K562 (cell line): ENCODE measurements around the gene SCAMP2. TPM values are rescaled to one million over a fixed set of nuclear protein-coding genes. Genes with fewer than 3 reads are reported as not detected.

Source experiments
- HDAC3 ChIP-seq: fragments of 450-650 bp; IDR thresholded peaks from 2 replicates; pipeline ENCODE4 v1.6.1; 2018; ENCODE audit warnings: borderline replicate concordance, mild to moderate bottlenecking, moderate library complexity; ENCODE audit not compliant: partially characterized antibody
- HMGN3 ChIP-seq: IDR thresholded peaks from 2 replicates; pipeline ENCODE4 v1.6.1; 2011; ENCODE audit warnings: borderline replicate concordance, low read depth, mild to moderate bottlenecking, mixed read lengths, low read length; ENCODE audit not compliant: insufficient read length; ENCODE audit errors: extremely low read depth
- MAFF ChIP-seq: IDR thresholded peaks from 2 replicates; pipeline ENCODE4 v1.6.1; 2012; ENCODE audit warnings: low read length, improper control_type of control experiment
- POU5F1 ChIP-seq: fragments of 150-350 bp; IDR thresholded peaks from 2 replicates; pipeline ENCODE4 v1.6.1; 2014; ENCODE audit warnings: borderline replicate concordance, low read length, low read depth, mild to moderate bottlenecking; ENCODE audit not compliant: partially characterized antibody
- SLC30A9 ChIP-seq: fragments of 250-450 bp; sonication (Bioruptor Pico); IDR thresholded peaks from 2 replicates; pipeline ENCODE4 v1.8.0; 2022; ENCODE audit warnings: mild to moderate bottlenecking, moderate library complexity
- THRAP3 ChIP-seq: fragments of 450-650 bp; IDR thresholded peaks from 2 replicates; pipeline ENCODE4 v1.6.1; 2016; ENCODE audit warnings: mild to moderate bottlenecking, inconsistent platforms, borderline replicate concordance
- ZFP36 ChIP-seq: fragments of 150-350 bp; IDR thresholded peaks from 2 replicates; pipeline ENCODE4 v1.6.1; 2018; ENCODE audit warnings: low read length, low read depth; ENCODE audit not compliant: partially characterized antibody
- ZNF282 ChIP-seq: sonication (generic); formaldehyde crosslinking; IDR thresholded peaks from 2 replicates; pipeline ENCODE4 v1.8.1; 2023; ENCODE audit warnings: missing genetic modification reagents
- ZNF57 ChIP-seq: fragments of 450-650 bp; formaldehyde crosslinking; IDR thresholded peaks from 2 replicates; pipeline ENCODE4 v1.4.0; 2020; ENCODE audit warnings: mild to moderate bottlenecking, moderate library complexity
- polyA plus RNA-seq, 8 experiments: library from polyadenylated mRNA; depleted of rRNA in 4 of 8; stranded (reverse) in 5 of 8; unstranded in 3 of 8; fragments of >200 nt; fragmentation: Nextera tagmentation in 2 of 8; fragmentation: Illumina TruSeq in 1 of 8; extraction: Ambion mirVana in 2 of 8; extraction: Trizol in 1 of 8; gene quantifications; 2 replicates each; pipeline versions ENCODE4 v1.2.1 to v1.2.3, GENCODE V29; 2011 to 2014; ENCODE audit warnings: inconsistent platforms in 1 of 8, missing spikeins in 1 of 8
- total RNA-seq, 7 experiments: library from RNA; depleted of rRNA in 6 of 7; stranded (reverse); fragments of >200 nt in 6 of 7; fragmentation: Illumina TruSeq in 2 of 7; extraction: Trizol in 2 of 7; gene quantifications; 2 replicates each; pipeline versions ENCODE4 v1.2.1 to v1.2.3, GENCODE V29; 2011 to 2021; ENCODE audit warnings: low replicate concordance in 1 of 7
- TF ChIP-seq, protein P1 (sequence below): fragments of 450-650 bp; formaldehyde crosslinking; IDR thresholded peaks from 2 replicates; pipeline ENCODE4 v1.4.0; 2022; ENCODE audit warnings: missing genetic modification characterization
- TF ChIP-seq, protein P2 (sequence below): fragments of 250-450 bp; sonication (Bioruptor Pico); IDR thresholded peaks from 2 replicates; pipeline ENCODE4 v1.4.0; 2020

SCAMP2 gene
- total and polyA plus RNA-seq, 9 of the 15 experiments (the other 6 are each of a cell fraction or from before 2014, with no cell fraction given): 5.9 to 61.1 (median 20.1) TPM

DNA sequence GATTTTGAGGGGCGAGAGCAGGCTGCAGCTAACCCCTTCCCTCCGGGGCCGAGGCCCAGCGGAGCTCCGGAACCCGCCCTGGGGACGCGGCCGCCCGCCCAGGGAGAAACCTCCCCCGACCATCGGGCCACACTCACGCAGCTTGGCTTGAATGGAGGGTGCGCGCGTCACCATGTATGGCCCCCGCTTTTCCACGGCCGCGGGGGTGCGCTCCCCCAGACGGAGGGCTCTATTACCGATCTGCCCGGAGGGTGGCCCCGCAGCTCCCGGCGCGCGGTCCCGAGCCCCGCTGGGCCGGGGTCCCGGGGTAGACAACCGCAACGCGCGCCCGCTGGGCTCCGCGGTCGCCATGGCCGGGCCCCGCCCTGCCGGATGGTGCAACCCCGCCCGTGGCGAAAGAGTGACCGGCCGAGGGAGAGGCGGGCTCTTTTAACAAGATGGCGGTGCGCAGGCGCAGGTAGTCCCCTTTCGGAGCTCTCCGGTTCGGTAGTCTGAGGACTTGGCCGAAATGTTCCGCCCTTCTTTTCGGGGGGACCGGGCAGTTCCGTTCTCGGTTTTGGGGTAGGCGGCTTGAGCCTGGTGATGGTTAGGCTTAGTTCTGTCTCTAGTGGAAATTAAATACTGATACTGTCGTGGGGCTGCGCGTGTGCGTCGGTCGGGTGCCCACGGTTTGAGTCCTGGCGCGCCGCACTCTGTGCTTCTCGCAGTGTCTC is 33.4 kb upstream of the SCAMP2 start, which contains the start of gene FAM219B (continued):
- TF ChIP-seq, protein P1, sequence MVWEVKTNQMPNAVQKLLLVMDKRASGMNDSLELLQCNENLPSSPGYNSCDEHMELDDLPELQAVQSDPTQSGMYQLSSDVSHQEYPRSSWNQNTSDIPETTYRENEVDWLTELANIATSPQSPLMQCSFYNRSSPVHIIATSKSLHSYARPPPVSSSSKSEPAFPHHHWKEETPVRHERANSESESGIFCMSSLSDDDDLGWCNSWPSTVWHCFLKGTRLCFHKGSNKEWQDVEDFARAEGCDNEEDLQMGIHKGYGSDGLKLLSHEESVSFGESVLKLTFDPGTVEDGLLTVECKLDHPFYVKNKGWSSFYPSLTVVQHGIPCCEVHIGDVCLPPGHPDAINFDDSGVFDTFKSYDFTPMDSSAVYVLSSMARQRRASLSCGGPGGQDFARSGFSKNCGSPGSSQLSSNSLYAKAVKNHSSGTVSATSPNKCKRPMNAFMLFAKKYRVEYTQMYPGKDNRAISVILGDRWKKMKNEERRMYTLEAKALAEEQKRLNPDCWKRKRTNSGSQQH (CRISPR knock-in tag): no peak
- no peak for TF ChIP-seq ZFP36
- TF ChIP-seq HMGN3: peak; percentile 85
- no peak for TF ChIP-seq MAFF
- no peak for TF ChIP-seq SLC30A9 (CRISPR knock-in tag)
- peak; percentile 25 for TF ChIP-seq POU5F1
- TF ChIP-seq, protein P2, sequence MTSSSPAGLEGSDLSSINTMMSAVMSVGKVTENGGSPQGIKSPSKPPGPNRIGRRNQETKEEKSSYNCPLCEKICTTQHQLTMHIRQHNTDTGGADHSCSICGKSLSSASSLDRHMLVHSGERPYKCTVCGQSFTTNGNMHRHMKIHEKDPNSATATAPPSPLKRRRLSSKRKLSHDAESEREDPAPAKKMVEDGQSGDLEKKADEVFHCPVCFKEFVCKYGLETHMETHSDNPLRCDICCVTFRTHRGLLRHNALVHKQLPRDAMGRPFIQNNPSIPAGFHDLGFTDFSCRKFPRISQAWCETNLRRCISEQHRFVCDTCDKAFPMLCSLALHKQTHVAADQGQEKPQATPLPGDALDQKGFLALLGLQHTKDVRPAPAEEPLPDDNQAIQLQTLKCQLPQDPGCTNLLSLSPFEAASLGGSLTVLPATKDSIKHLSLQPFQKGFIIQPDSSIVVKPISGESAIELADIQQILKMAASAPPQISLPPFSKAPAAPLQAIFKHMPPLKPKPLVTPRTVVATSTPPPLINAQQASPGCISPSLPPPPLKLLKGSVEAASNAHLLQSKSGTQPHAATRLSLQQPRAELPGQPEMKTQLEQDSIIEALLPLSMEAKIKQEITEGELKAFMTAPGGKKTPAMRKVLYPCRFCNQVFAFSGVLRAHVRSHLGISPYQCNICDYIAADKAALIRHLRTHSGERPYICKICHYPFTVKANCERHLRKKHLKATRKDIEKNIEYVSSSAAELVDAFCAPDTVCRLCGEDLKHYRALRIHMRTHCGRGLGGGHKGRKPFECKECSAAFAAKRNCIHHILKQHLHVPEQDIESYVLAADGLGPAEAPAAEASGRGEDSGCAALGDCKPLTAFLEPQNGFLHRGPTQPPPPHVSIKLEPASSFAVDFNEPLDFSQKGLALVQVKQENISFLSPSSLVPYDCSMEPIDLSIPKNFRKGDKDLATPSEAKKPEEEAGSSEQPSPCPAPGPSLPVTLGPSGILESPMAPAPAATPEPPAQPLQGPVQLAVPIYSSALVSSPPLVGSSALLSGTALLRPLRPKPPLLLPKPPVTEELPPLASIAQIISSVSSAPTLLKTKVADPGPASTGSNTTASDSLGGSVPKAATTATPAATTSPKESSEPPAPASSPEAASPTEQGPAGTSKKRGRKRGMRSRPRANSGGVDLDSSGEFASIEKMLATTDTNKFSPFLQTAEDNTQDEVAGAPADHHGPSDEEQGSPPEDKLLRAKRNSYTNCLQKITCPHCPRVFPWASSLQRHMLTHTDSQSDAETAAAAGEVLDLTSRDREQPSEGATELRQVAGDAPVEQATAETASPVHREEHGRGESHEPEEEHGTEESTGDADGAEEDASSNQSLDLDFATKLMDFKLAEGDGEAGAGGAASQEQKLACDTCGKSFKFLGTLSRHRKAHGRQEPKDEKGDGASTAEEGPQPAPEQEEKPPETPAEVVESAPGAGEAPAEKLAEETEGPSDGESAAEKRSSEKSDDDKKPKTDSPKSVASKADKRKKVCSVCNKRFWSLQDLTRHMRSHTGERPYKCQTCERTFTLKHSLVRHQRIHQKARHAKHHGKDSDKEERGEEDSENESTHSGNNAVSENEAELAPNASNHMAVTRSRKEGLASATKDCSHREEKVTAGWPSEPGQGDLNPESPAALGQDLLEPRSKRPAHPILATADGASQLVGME: no peak
- no peak for TF ChIP-seq ZNF57
- no peak for TF ChIP-seq HDAC3
- no peak for TF ChIP-seq THRAP3
- TF ChIP-seq ZNF282: no peak
